WTC11 (cell line): ENCODE data around the gene PFN2. TPM values are rescaled to one million over a fixed set of nuclear protein-coding genes. Genes with fewer than 3 reads are reported as not detected.
A peak's percentile ranks its signal among the peaks of the same experiment; 100 is the strongest.
"Not testable (repeated sequence)": the region's sequence is repeated elsewhere in the genome, so short reads cannot be mapped to it uniquely, and the experiment has no call there.

Source experiments
- ATAC-seq: fragments of 200-7000 bp; cut with Tn5 transposase; 2 replicates; pipeline ENCODE4 v1.10.0; 2021; ENCODE audit warnings: mild to moderate bottlenecking, moderate library complexity
- CTCF ChIA-PET: fragments of 300-600 bp; sonication (Branson Sonifier 250); formaldehyde crosslinking; loops from one replicate; lab custom pipeline; 2021; ENCODE audit warnings: antibody characterized with exemption; lab: Charles Lee
- POLR2A ChIA-PET: fragments of 350-600 bp; sonication (Branson Sonifier 250); formaldehyde crosslinking; loops from one replicate; lab custom pipeline; 2021; ENCODE audit warnings: antibody characterized with exemption; lab: Charles Lee
- DNase-seq: peaks from one replicate; pipeline ENCODE4 v3.0.0; 2021; ENCODE audit warnings: low spot score
- H3K27ac Mint-ChIP-seq: 2 replicates; pipeline ENCODE4 v1.8.0; 2021; ENCODE audit warnings: mixed read lengths
- H3K27me3 Mint-ChIP-seq: 2 replicates; pipeline ENCODE4 v1.8.0; 2021; ENCODE audit warnings: low read depth, mild to moderate bottlenecking, moderate library complexity, mixed read lengths
- H3K36me3 Mint-ChIP-seq: 2 replicates; pipeline ENCODE4 v1.8.0; 2021; ENCODE audit warnings: mixed read lengths
- H3K4me1 Mint-ChIP-seq: 2 replicates; pipeline ENCODE4 v1.8.0; 2022; ENCODE audit warnings: mixed read lengths
- H3K4me3 Mint-ChIP-seq: 2 replicates; pipeline ENCODE4 v1.8.0; 2021; ENCODE audit warnings: mild to moderate bottlenecking, moderate library complexity, mixed read lengths
- H3K9me3 Mint-ChIP-seq: 2 replicates; pipeline ENCODE4 v1.8.0; 2021; ENCODE audit warnings: mixed read lengths
- ELF4 ChIP-seq: sonication (generic); formaldehyde crosslinking; IDR thresholded peaks from 2 replicates; pipeline ENCODE4 v1.8.1; 2022; ENCODE audit warnings: low read depth, mild to moderate bottlenecking, moderate library complexity, missing genetic modification reagents
- FOXK1 ChIP-seq: sonication (generic); formaldehyde crosslinking; IDR thresholded peaks from 2 replicates; pipeline ENCODE4 v1.8.0; 2022; ENCODE audit warnings: mild to moderate bottlenecking, moderate library complexity, missing genetic modification reagents
- FOXP1 ChIP-seq: sonication (generic); formaldehyde crosslinking; IDR thresholded peaks from 2 replicates; pipeline ENCODE4 v1.8.0; 2022; ENCODE audit warnings: missing genetic modification reagents, mild to moderate bottlenecking, moderate library complexity, borderline replicate concordance
- GABPB1 ChIP-seq: sonication (generic); formaldehyde crosslinking; IDR thresholded peaks from 2 replicates; pipeline ENCODE4 v1.8.1; 2023; ENCODE audit warnings: mild to moderate bottlenecking, missing genetic modification reagents
- JUN ChIP-seq: sonication (generic); formaldehyde crosslinking; IDR thresholded peaks from 2 replicates; pipeline ENCODE4 v1.8.0; 2023; ENCODE audit warnings: mild to moderate bottlenecking, missing genetic modification reagents
- NR1H2 ChIP-seq: sonication (generic); formaldehyde crosslinking; IDR thresholded peaks from 2 replicates; pipeline ENCODE4 v1.9.0; 2021; ENCODE audit warnings: mild to moderate bottlenecking, moderate library complexity, missing genetic modification reagents
- NR2C2 ChIP-seq: sonication (generic); formaldehyde crosslinking; IDR thresholded peaks from 2 replicates; pipeline ENCODE4 v1.8.0; 2022; ENCODE audit warnings: mild to moderate bottlenecking, missing genetic modification reagents
- RORB ChIP-seq: fragments of 250-450 bp; sonication (Bioruptor Pico); IDR thresholded peaks from 2 replicates; pipeline ENCODE4 v1.9.0; 2021; ENCODE audit warnings: mild to moderate bottlenecking
- TP53 ChIP-seq: sonication (generic); formaldehyde crosslinking; IDR thresholded peaks from 2 replicates; pipeline ENCODE4 v1.8.1; 2023; ENCODE audit warnings: mild to moderate bottlenecking, missing genetic modification reagents
- ZNF219 ChIP-seq: sonication (generic); formaldehyde crosslinking; IDR thresholded peaks from 2 replicates; pipeline ENCODE4 v1.8.0; 2023; ENCODE audit warnings: missing genetic modification reagents, mild to moderate bottlenecking, borderline replicate concordance
- ZNF263 ChIP-seq: sonication (generic); formaldehyde crosslinking; IDR thresholded peaks from 2 replicates; pipeline ENCODE4 v1.8.1; 2022; ENCODE audit warnings: low read depth, mild to moderate bottlenecking, moderate library complexity, missing genetic modification reagents
- ZNF671 ChIP-seq: fragments of 250-450 bp; sonication (Bioruptor Pico); IDR thresholded peaks from 2 replicates; pipeline ENCODE4 v1.8.0; 2021; ENCODE audit warnings: mild to moderate bottlenecking
- total RNA-seq: library from RNA; stranded (reverse); gene quantifications from 3 replicates; pipeline ENCODE4 v1.2.3, GENCODE V29; 2021
- TF ChIP-seq, protein P1 (sequence below): sonication (generic); formaldehyde crosslinking; IDR thresholded peaks from 2 replicates; pipeline ENCODE4 v1.8.1; 2023; ENCODE audit warnings: mild to moderate bottlenecking, missing genetic modification reagents, borderline replicate concordance
- TF ChIP-seq, protein P2 (sequence below): fragments of 250-450 bp; sonication (Bioruptor Pico); IDR thresholded peaks from 2 replicates; pipeline ENCODE4 v1.9.0; 2021; ENCODE audit warnings: moderate library complexity, mild to moderate bottlenecking, inconsistent platforms, borderline replicate concordance
- TF ChIP-seq, protein P3 (sequence below): fragments of 250-450 bp; sonication (Bioruptor Pico); IDR thresholded peaks from 2 replicates; pipeline ENCODE4 v1.9.0; 2021; ENCODE audit warnings: mild to moderate bottlenecking, borderline replicate concordance

Gene PFN2
- total RNA-seq, 1 experiment from 2014 or later: 158 TPM

DNA sequence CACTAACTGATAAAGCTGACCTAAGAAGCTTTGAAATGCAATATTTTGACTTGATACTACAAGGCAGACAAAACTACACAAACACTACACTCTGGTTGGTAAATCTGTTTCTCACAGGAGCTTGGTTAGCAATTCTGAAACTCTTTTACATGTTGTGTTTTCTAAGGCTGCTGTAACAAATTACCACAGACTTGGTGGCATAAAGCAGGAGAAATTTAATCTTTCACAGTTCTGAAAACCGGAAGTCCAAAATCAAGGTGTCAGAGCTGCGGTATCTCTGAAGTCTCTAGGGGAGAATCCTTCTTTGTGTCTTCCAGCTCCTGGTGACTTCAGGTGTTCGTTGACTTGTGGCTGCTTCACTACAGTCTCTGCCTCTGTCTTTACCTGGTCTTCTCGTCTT, 12.9 kb upstream of the PFN2 start:
- no peaks in the 10 kb centered on the region for H3K9me3 Mint-ChIP-seq
- DNase-seq (no peak), ATAC-seq (no peak)
- no peaks in the 10 kb centered on the region; the same call in 1 of the 2 replicates for H3K4me1 Mint-ChIP-seq
- no peaks in the 10 kb centered on the region for H3K27me3 Mint-ChIP-seq
- no peaks in the 10 kb centered on the region for H3K36me3 Mint-ChIP-seq
- H3K27ac Mint-ChIP-seq: no peak overlapping the region
- ChIA-PET CTCF (interaction anchor here (1.0 kb wide), 1 partner anchor 201 kb away, joined by 3 read pairs; no protein-coding TSS in a partner anchor), POLR2A (no interaction called here)
- no peak overlapping the region for H3K4me3 Mint-ChIP-seq
- TF ChIP-seq ZNF671 (CRISPR knock-in tag) (no peak), TP53 (CRISPR knock-in tag) (no peak), GABPB1 (no peak), ZNF219 (no peak), ZNF263 (CRISPR knock-in tag) (no peak), ELF4 (CRISPR knock-in tag) (no peak)
- TF ChIP-seq, protein P1, sequence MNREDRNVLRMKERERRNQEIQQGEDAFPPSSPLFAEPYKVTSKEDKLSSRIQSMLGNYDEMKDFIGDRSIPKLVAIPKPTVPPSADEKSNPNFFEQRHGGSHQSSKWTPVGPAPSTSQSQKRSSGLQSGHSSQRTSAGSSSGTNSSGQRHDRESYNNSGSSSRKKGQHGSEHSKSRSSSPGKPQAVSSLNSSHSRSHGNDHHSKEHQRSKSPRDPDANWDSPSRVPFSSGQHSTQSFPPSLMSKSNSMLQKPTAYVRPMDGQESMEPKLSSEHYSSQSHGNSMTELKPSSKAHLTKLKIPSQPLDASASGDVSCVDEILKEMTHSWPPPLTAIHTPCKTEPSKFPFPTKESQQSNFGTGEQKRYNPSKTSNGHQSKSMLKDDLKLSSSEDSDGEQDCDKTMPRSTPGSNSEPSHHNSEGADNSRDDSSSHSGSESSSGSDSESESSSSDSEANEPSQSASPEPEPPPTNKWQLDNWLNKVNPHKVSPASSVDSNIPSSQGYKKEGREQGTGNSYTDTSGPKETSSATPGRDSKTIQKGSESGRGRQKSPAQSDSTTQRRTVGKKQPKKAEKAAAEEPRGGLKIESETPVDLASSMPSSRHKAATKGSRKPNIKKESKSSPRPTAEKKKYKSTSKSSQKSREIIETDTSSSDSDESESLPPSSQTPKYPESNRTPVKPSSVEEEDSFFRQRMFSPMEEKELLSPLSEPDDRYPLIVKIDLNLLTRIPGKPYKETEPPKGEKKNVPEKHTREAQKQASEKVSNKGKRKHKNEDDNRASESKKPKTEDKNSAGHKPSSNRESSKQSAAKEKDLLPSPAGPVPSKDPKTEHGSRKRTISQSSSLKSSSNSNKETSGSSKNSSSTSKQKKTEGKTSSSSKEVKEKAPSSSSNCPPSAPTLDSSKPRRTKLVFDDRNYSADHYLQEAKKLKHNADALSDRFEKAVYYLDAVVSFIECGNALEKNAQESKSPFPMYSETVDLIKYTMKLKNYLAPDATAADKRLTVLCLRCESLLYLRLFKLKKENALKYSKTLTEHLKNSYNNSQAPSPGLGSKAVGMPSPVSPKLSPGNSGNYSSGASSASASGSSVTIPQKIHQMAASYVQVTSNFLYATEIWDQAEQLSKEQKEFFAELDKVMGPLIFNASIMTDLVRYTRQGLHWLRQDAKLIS (CRISPR knock-in tag): no peak

GRCh38 chr3:149983053-149983452, 12.4 kb upstream of the PFN2 start:
- not testable (repeated sequence) for DNase-seq
- CTCF ChIA-PET: interaction anchor here (1.0 kb wide), 1 partner anchor 201 kb away, joined by 3 read pairs; no protein-coding TSS in a partner anchor

DNA sequence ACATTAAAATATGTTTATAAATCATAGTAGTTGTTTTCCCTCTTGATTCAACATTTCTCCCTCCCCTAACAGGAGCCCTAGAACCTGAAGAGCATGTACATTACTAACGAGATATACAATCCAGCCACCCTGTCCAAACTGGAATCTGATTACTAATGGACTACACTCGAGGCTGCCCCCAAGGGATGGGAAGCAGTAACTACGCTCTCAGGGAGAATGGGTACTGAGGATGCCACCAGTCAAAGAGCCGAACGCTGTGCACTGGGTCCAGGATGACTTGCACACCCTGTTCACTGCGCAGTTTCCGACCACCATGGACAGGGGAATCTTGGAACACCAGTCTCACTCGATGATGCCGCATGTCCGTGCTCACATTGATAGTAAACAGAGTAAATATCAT, 11.3 kb upstream of the PFN2 start:
- H3K27me3 Mint-ChIP-seq, DNase-seq, H3K36me3 Mint-ChIP-seq, H3K4me1 Mint-ChIP-seq, POLR2A ChIA-PET, H3K4me3 Mint-ChIP-seq, CTCF ChIA-PET, H3K9me3 Mint-ChIP-seq, H3K27ac Mint-ChIP-seq: not testable (repeated sequence)
- peak; percentile 98 for ATAC-seq

More at GRCh38 chr3:149983053-149983452, 12.4 kb upstream of the PFN2 start:
- H3K27me3 Mint-ChIP-seq, ATAC-seq, H3K4me1 Mint-ChIP-seq, H3K9me3 Mint-ChIP-seq, POLR2A ChIA-PET, H3K36me3 Mint-ChIP-seq, H3K27ac Mint-ChIP-seq, H3K4me3 Mint-ChIP-seq: not testable (repeated sequence)

DNA sequence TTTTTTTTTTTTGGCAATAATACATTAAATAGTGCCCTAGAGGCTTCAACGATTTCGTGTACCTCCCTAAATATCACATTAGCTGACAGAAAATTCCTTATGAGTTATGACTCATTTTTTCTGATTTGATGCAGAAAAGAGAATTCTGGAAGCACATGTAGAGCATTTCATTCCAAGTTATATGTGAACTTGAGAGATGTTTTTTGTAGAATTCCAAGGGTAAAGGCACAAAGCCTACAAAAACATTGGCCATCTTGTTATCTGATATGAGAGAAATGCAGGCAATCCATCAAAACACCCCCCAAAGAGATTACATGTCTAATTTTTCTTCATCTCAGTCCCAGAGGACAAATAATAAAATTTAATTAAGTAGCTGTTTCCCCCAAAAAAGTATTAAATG, 6.7 kb upstream of the PFN2 start:
- Mint-ChIP-seq H3K27ac (no peak overlapping the region), H3K27me3 (no peaks in the 10 kb centered on the region), H3K36me3 (no peaks in the 10 kb centered on the region), H3K9me3 (no peaks in the 10 kb centered on the region), H3K4me1 (peaks cover 18% of the 10 kb centered on the region), H3K4me3 (no peak overlapping the region)
- no peak for DNase-seq
- ATAC-seq: no peak
- ChIA-PET CTCF (interaction anchor here (1.3 to 1.4 kb wide), 3 partner anchors 16 to 224 kb away, joined by 3 to 4 read pairs (median 4); no protein-coding TSS in a partner anchor), POLR2A (no interaction called here)
- TF ChIP-seq, protein P2, sequence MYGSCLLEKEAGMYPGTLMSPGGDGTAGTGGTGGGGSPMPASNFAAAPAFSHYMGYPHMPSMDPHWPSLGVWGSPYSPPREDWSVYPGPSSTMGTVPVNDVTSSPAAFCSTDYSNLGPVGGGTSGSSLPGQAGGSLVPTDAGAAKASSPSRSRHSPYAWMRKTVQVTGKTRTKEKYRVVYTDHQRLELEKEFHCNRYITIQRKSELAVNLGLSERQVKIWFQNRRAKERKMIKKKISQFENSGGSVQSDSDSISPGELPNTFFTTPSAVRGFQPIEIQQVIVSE: no peak
- TF ChIP-seq, protein P3, sequence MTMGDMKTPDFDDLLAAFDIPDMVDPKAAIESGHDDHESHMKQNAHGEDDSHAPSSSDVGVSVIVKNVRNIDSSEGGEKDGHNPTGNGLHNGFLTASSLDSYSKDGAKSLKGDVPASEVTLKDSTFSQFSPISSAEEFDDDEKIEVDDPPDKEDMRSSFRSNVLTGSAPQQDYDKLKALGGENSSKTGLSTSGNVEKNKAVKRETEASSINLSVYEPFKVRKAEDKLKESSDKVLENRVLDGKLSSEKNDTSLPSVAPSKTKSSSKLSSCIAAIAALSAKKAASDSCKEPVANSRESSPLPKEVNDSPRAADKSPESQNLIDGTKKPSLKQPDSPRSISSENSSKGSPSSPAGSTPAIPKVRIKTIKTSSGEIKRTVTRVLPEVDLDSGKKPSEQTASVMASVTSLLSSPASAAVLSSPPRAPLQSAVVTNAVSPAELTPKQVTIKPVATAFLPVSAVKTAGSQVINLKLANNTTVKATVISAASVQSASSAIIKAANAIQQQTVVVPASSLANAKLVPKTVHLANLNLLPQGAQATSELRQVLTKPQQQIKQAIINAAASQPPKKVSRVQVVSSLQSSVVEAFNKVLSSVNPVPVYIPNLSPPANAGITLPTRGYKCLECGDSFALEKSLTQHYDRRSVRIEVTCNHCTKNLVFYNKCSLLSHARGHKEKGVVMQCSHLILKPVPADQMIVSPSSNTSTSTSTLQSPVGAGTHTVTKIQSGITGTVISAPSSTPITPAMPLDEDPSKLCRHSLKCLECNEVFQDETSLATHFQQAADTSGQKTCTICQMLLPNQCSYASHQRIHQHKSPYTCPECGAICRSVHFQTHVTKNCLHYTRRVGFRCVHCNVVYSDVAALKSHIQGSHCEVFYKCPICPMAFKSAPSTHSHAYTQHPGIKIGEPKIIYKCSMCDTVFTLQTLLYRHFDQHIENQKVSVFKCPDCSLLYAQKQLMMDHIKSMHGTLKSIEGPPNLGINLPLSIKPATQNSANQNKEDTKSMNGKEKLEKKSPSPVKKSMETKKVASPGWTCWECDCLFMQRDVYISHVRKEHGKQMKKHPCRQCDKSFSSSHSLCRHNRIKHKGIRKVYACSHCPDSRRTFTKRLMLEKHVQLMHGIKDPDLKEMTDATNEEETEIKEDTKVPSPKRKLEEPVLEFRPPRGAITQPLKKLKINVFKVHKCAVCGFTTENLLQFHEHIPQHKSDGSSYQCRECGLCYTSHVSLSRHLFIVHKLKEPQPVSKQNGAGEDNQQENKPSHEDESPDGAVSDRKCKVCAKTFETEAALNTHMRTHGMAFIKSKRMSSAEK (CRISPR knock-in tag): no peak
- no peak for TF ChIP-seq FOXK1 (CRISPR knock-in tag)
- TF ChIP-seq NR2C2 (CRISPR knock-in tag): no peak
- TF ChIP-seq FOXP1 (CRISPR knock-in tag): no peak
- TF ChIP-seq, protein P1 (CRISPR knock-in tag): no peak
- no peak for TF ChIP-seq NR1H2 (CRISPR knock-in tag)
- no peak for TF ChIP-seq JUN
- no peak for TF ChIP-seq RORB (CRISPR knock-in tag)
